Kidney (tissue), 14 donors: ENCODE results near the gene NMT2. TPM values are rescaled to one million over a fixed set of nuclear protein-coding genes. Genes with fewer than 3 reads are reported as not detected.

Experiments used
- DNase-seq, 5 donors: peaks; one replicate each; pipeline ENCODE4 v3.0.0-alpha.2; 2013 to 2020
- FAIRE-seq: peaks from 2 replicates; lab custom pipeline; 2012; peaks lifted over from hg19 to GRCh38; lab: Jason Lieb, UNC
- H3K27ac ChIP-seq, 2 donors: one replicate each; pipeline ENCODE4 v1.7.0; 2013; ENCODE audit warnings: low read depth in 2 of 2, low read length in 2 of 2, inconsistent platforms in 1 of 2
- H3K27me3 ChIP-seq: one replicate; pipeline ENCODE4 v1.7.1; 2013; ENCODE audit warnings: low read length, inconsistent platforms; ENCODE audit not compliant: control insufficient read depth, insufficient read depth
- H3K36me3 ChIP-seq, 3 donors: one replicate each; pipeline versions ENCODE4 v1.7.0 to v1.7.1; 2013; ENCODE audit warnings: low read length in 3 of 3, control low read depth in 1 of 3, inconsistent platforms in 1 of 3; ENCODE audit not compliant: insufficient read depth in 3 of 3, control insufficient read depth in 2 of 3
- H3K4me1 ChIP-seq, 3 donors: one replicate each; pipeline versions ENCODE4 v1.7.0 to v1.7.1; 2013; ENCODE audit warnings: low read length in 3 of 3, inconsistent platforms in 1 of 3, low read depth in 1 of 3; ENCODE audit not compliant: control insufficient read depth in 2 of 3, insufficient read depth in 2 of 3
- H3K4me3 ChIP-seq, 3 donors: one replicate each; pipeline versions ENCODE4 v1.7.0 to v1.8.1; 2013; ENCODE audit warnings: low read length in 3 of 3, control low read depth in 1 of 3, inconsistent platforms in 1 of 3
- H3K9ac ChIP-seq, 3 donors: one replicate each; pipeline versions ENCODE4 v1.7.0 to v1.7.1; 2013; ENCODE audit warnings: low read length in 3 of 3, control low read depth in 1 of 3, inconsistent platforms in 1 of 3
- H3K9me3 ChIP-seq, 3 donors: one replicate each; pipeline versions ENCODE4 v1.7.0 to v1.7.1; 2013; ENCODE audit warnings: low read length in 3 of 3, control low read depth in 1 of 3, inconsistent platforms in 1 of 3; ENCODE audit not compliant: control insufficient read depth in 2 of 3, insufficient read depth in 1 of 3
- CTCF ChIP-seq: IDR thresholded peaks from 3 replicates; pipeline ENCODE4 v1.5.1; 2012; ENCODE audit warnings: mild to moderate bottlenecking, moderate library complexity, borderline replicate concordance; ENCODE audit not compliant: insufficient read depth; ENCODE audit errors: extremely low read depth
- intact Hi-C: fragments of 100-400 bp; cut with DNase I; formaldehyde crosslinking; loops from one replicate; pipeline ENCODE4 v1.11.1; 2022
- polyA plus RNA-seq: library from polyadenylated mRNA; stranded (reverse); fragments of 350-450 nt; fragmentation: Illumina TruSeq; extraction: RNeasy Lipid Tissue Mini Kit (QIAGEN cat#74804); gene quantifications from one replicate; pipeline ENCODE4 v1.2.3, GENCODE V29; 2014; ENCODE audit warnings: low read depth, low replicate concordance; ENCODE audit not compliant: insufficient read depth
- total RNA-seq: library from RNA; stranded (reverse); fragmentation: NEBNext Ultra II Directional; extraction: Animal tissue kit (Norgen Biotek cat#: 25700); gene quantifications from one replicate; pipeline ENCODE4 v1.2.1, GENCODE V29; 2021
- donor health status: control.
- donor health status: control.
- donor health status: control.
- donor health status: control.
- donor health status: control.
- donor health status: DM: yes; HTN: yes; CAD: no.
- donor health status: Normal renal cell carcinoma (clear cell type).

The NMT2 gene
- total and polyA plus RNA-seq, 2 donors from 2014 or later: 11.7 to 19.8 TPM

GRCh38 chr10:15188603-15189002 is 20.1 kb upstream of the NMT2 start:
- no peak for FAIRE-seq
- no peak for TF ChIP-seq CTCF
- no peak overlapping the region for H3K4me3 ChIP-seq
- intact Hi-C loops: no loop called here
- no peaks in the 10 kb centered on the region for H3K27me3 ChIP-seq
- H3K4me1 ChIP-seq: no peaks in the 10 kb centered on the region
- no peak overlapping the region for H3K27ac ChIP-seq
- H3K36me3 ChIP-seq: no peaks in the 10 kb centered on the region
- no peak overlapping the region for H3K9ac ChIP-seq
- no peak for DNase-seq
- no peaks in the 10 kb centered on the region for H3K9me3 ChIP-seq

GRCh38 chr10:15183689-15184481 is 15.4 kb upstream of the NMT2 start:
- H3K27ac ChIP-seq: no peak overlapping the region
- no peak for DNase-seq
- H3K9me3 ChIP-seq: no peaks in the 10 kb centered on the region
- H3K4me3 ChIP-seq: no peak overlapping the region
- no peaks in the 10 kb centered on the region for H3K36me3 ChIP-seq
- intact Hi-C loops: no loop called here
- H3K4me1 ChIP-seq: no peaks in the 10 kb centered on the region
- H3K9ac ChIP-seq: no peak overlapping the region
- no peak for FAIRE-seq
- TF ChIP-seq CTCF: no peak
- no peaks in the 10 kb centered on the region for H3K27me3 ChIP-seq

- Histone ChIP-seq H3K27ac (no peak overlapping the region), H3K4me1 (no peaks in the 10 kb centered on the region), H3K27me3 (no peaks in the 10 kb centered on the region), H3K36me3 (no peaks in the 10 kb centered on the region), H3K4me3 (no peak overlapping the region), H3K9ac (no peak overlapping the region), H3K9me3 (no peaks in the 10 kb centered on the region)
- DNase-seq (no peak), FAIRE-seq (no peak)
- no peak for TF ChIP-seq CTCF
- intact Hi-C loops: no loop called here
Observed at GRCh38 chr10:15182540-15183207, 14.2 kb upstream of the NMT2 start.
